GM10266 (cell line): ENCODE measurements around the gene AMMECR1L.

Experiments
- DNase-seq: peaks from one replicate; pipeline ENCODE4 v3.0.0; 2012; ENCODE audit errors: extremely low spot score
- CTCF ChIP-seq: IDR thresholded peaks from 2 replicates; pipeline ENCODE4 v1.5.1; 2012; ENCODE audit warnings: mild to moderate bottlenecking, low read depth; ENCODE audit not compliant: control insufficient read depth, insufficient read depth; ENCODE audit errors: missing control alignments

Gene AMMECR1L

GRCh38 chr2:127857265-127857808 is 28.4 kb downstream of the AMMECR1L start:
- peak; percentile 46 for DNase-seq
- no peak for TF ChIP-seq CTCF

DNA sequence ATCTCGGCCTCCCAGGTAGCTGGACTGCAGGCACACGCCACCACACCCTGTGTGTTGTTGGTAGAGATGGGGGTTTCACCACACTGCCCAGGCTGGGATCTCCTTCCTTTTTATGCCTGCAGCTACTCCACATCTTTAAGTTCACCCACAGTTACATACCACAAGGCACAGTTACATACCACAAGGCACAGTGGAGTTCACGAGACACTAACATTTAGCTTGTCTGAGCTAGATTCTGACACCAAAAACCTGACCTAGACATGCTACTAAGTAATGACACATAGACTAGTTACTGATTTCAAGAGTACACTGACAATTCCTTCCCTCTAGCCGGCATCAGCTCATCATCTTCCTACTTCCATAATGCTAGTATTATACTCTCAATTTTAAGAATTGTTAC is 32.1 kb downstream of the AMMECR1L start:
- no peak for TF ChIP-seq CTCF
- DNase-seq, result no peak

DNA sequence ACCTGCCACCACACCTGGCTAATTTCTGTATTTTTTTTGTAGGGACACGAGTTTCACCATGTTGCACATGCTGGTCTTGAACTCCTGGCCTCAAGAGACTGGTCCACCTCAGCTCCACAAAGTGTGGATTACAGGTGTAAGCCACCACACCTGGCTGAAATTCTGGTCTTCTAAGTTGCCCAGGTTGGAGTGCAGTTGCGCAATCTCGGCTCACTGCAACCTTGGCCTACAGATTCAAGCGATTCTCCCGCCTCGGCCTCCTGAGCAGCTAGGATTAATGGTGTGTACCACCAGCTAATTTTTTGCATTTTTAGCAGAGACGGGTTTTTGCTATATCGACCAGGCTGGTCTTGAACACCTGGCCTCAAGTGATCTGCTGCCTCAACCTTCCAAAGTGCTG is 33.4 kb downstream of the AMMECR1L start:
- TF ChIP-seq CTCF, result no peak
- DNase-seq, result no peak

GRCh38 chr2:127847931-127848330 is 37.8 kb downstream of the AMMECR1L start:
- TF ChIP-seq CTCF, result no peak

GRCh38 chr2:127844973-127845372 is 40.8 kb downstream of the AMMECR1L start:
- no peak for DNase-seq
- no peak for TF ChIP-seq CTCF

More at GRCh38 chr2:127847931-127848330, 37.8 kb downstream of the AMMECR1L start:
- no peak for DNase-seq

DNA sequence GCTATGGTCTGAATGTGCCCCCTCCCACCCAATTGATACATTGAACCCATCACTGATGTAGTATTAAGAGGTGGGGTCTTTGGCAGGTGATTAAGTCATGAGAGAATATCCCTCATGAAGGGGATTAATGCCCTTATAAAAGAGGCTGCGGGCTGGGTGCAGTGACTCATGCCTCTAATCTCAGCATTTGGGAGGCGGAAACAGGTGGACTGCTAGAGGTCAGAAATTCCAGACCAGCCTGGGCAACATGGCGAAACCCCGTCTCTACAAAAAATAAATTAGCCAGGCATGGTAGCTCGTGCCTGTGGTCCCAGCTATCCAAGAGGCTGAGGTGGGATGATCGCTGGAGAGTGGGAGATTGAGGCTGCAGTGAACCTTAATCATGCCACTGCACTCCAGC is 42.1 kb downstream of the AMMECR1L start:
- no peak for DNase-seq
- no peak for TF ChIP-seq CTCF

- TF ChIP-seq CTCF, result no peak
- DNase-seq, result no peak
Measured at GRCh38 chr2:127841466-127842178, 44.1 kb downstream of the AMMECR1L start.
